ENCODE results near the gene PRAC1. TPM values are rescaled to one million over a fixed set of nuclear protein-coding genes. Genes with fewer than 3 reads are reported as not detected.
A peak's percentile ranks its signal among the peaks of the same experiment; 100 is the strongest.

The PRAC1 gene
- total and polyA plus RNA-seq, 2 donors (not counting 1 experiment from before 2014, with no cell fraction given), result not detected

DNA sequence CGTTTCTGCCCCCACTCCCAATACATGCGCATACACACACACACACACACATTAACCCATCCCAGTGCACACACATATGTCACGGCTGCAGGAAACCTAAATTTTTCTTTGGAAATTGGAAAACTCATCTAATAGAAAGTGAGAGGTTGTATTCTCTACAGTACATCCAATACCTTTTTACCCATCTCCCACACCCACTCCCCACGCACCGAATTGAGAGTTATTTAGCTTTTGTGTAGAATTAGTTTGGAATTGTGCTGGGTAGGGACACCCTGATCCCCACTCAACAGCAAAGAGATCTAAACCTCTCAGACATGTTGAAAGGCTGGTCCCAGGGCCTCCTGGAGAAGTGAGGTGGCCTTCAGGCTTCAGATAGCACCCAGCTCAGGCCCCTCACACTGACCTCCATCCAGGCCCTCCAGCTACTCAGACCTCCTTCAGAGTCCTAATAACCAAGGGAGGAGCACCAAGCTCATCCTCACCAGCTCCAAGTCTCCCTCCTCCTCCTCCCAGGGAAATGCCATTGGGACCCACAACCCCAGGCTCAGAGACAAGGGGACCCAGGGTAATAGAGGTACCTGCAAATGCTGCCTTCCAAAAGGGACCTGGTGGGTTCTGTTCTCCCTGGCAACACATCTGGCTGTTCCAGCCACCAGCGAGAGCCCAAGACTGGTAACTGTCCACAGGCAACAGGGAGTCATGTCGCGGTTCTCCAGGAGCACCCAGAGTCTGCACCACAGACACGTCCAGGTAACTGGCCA lies 5.3 kb upstream of the PRAC1 start:
- Histone ChIP-seq H3K27ac (ENCODE audit: insufficient read depth, low read length) (no peak overlapping the region), H3K4me1 (ENCODE audit: control insufficient read depth, extremely low read depth, insufficient read depth, low read length) (peaks cover 4% of the 10 kb centered on the region), H3K9me3 (ENCODE audit: control insufficient read depth, insufficient read depth, low read depth, low read length) (no peaks in the 10 kb centered on the region), H4K20me1 (ENCODE audit: control insufficient read depth, extremely low read depth, insufficient read depth, low read length) (no peaks in the 10 kb centered on the region), H3K4me3 (replicated peaks in 1 of 4; ENCODE audit: control extremely low read depth in 1 of 4, insufficient read depth in 1 of 4, low read depth in 3 of 4, low read length in 4 of 4) (no peak overlapping the region), H3K9ac (ENCODE audit: insufficient read depth, low read length) (no peak overlapping the region), H3K4me2 (ENCODE audit: extremely low read depth, insufficient read depth, low read length) (no peak overlapping the region), H3K79me2 (ENCODE audit: control insufficient read depth, insufficient read depth, low read length) (no peaks in the 10 kb centered on the region), H2AFZ (ENCODE audit: low read length) (no peak overlapping the region), H3K36me3 (ENCODE audit: control insufficient read depth, insufficient read depth, low read length) (no peaks in the 10 kb centered on the region), H3K27me3 (ENCODE audit: control insufficient read depth, insufficient read depth, low read length) (peaks cover 89% of the 10 kb centered on the region)
- no peak for DNase-seq (ENCODE audit: low read depth in 2 of 2)
- TF ChIP-seq, protein P1, sequence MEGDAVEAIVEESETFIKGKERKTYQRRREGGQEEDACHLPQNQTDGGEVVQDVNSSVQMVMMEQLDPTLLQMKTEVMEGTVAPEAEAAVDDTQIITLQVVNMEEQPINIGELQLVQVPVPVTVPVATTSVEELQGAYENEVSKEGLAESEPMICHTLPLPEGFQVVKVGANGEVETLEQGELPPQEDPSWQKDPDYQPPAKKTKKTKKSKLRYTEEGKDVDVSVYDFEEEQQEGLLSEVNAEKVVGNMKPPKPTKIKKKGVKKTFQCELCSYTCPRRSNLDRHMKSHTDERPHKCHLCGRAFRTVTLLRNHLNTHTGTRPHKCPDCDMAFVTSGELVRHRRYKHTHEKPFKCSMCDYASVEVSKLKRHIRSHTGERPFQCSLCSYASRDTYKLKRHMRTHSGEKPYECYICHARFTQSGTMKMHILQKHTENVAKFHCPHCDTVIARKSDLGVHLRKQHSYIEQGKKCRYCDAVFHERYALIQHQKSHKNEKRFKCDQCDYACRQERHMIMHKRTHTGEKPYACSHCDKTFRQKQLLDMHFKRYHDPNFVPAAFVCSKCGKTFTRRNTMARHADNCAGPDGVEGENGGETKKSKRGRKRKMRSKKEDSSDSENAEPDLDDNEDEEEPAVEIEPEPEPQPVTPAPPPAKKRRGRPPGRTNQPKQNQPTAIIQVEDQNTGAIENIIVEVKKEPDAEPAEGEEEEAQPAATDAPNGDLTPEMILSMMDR (conservative IDR thresholded peaks at IDR 0.05 in 1 of 2, IDR thresholded peaks at IDR 0.05 in 1 of 2; ENCODE audit: low read depth in 1 of 2, low read length in 2 of 2), result no peak
- peak; percentile 26 for TF ChIP-seq EZH2 (IDR thresholded peaks at IDR 0.05; ENCODE audit: low read length, missing control alignments)

DNA sequence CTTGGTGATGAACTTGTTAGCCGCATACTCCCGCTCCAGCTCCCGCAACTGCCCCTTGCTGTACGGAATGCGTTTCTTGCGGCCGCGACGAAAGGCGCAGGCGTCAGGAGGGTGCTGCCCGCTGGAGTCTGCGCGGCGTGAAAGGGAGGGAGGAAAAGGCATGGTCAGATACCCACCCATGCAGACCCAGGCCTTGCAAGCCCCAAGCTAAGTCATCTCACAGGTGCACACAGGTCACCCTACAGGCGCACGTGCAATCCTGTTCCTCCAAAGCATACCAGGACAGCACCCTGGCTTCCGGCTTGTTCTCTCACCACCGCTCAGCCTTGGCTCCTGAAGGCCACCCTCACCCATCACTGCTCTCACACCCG lies 4.6 kb upstream of the PRAC1 start:
- Histone ChIP-seq H3K4me2 (ENCODE audit: extremely low read depth, insufficient read depth, low read length) (no peak overlapping the region), H3K27me3 (ENCODE audit: control insufficient read depth, insufficient read depth, low read length) (peaks cover 92% of the 10 kb centered on the region), H3K9me3 (ENCODE audit: control insufficient read depth, insufficient read depth, low read depth, low read length) (no peaks in the 10 kb centered on the region), H3K79me2 (ENCODE audit: control insufficient read depth, insufficient read depth, low read length) (no peaks in the 10 kb centered on the region), H3K27ac (ENCODE audit: insufficient read depth, low read length) (no peak overlapping the region), H3K4me1 (ENCODE audit: control insufficient read depth, extremely low read depth, insufficient read depth, low read length) (peaks cover 4% of the 10 kb centered on the region), H3K4me3 (replicated peaks in 1 of 4; ENCODE audit: control extremely low read depth in 1 of 4, insufficient read depth in 1 of 4, low read depth in 3 of 4, low read length in 4 of 4) (no peak overlapping the region), H3K36me3 (ENCODE audit: control insufficient read depth, insufficient read depth, low read length) (no peaks in the 10 kb centered on the region), H4K20me1 (ENCODE audit: control insufficient read depth, extremely low read depth, insufficient read depth, low read length) (no peaks in the 10 kb centered on the region), H2AFZ (ENCODE audit: low read length) (no peak overlapping the region), H3K9ac (ENCODE audit: insufficient read depth, low read length) (no peak overlapping the region)
- no peak for DNase-seq (ENCODE audit: low read depth in 2 of 2)
- TF ChIP-seq EZH2 (IDR thresholded peaks at IDR 0.05; ENCODE audit: low read length, missing control alignments), result peak; percentile 90
- TF ChIP-seq, protein P1 (conservative IDR thresholded peaks at IDR 0.05 in 1 of 2, IDR thresholded peaks at IDR 0.05 in 1 of 2; ENCODE audit: low read depth in 1 of 2, low read length in 2 of 2), result no peak

DNA sequence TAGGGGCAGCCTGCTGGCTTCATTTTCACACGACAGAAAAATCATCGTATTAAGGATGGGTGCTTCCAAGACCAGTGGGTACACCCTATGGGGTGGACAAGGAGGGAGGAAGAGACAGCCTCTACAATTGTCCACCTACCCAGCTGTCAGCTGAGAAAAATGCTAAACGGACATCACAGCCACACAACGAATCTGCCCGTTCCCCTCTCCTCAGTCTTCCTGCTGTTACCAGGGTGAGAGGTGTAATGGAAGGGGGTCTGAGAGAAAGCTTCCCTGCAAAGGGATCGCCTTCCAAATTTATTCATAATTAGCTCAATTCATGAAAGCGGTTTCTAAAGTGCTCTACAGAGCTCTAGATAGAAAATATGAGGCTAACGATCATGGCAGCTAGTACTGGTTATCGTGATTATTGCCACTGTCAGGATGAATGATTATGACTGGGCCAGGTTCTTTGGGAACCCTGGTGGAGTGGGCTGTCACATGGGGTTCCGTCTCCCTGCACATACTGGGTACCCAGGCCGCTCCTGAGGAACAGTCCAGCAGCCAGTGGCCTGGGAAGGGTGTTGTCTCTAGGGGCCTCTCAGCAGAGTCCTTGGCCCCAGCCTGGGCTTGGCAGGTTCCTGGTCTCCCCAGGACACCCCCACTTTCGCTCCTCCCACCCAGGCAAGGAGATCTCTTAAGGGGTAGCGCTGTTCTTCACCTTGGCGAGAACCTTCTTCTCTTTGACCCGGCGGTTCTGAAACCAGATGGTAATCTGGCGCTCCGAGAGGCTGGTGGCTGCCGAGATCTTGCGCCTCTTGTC lies 4.0 kb upstream of the PRAC1 start:
- DNase-seq (ENCODE audit: low read depth in 2 of 2), result no peak
- H3K27me3 ChIP-seq (ENCODE audit: control insufficient read depth, insufficient read depth, low read length), result peaks cover 92% of the 10 kb centered on the region
- no peak overlapping the region for H3K4me3 ChIP-seq (replicated peaks in 1 of 4; ENCODE audit: control extremely low read depth in 1 of 4, insufficient read depth in 1 of 4, low read depth in 3 of 4, low read length in 4 of 4)
- H3K79me2 ChIP-seq (ENCODE audit: control insufficient read depth, insufficient read depth, low read length), result no peaks in the 10 kb centered on the region
- TF ChIP-seq, protein P1 (conservative IDR thresholded peaks at IDR 0.05 in 1 of 2, IDR thresholded peaks at IDR 0.05 in 1 of 2; ENCODE audit: low read depth in 1 of 2, low read length in 2 of 2), result no peak
- TF ChIP-seq EZH2 (IDR thresholded peaks at IDR 0.05; ENCODE audit: low read length, missing control alignments), result no peak
- H3K27ac ChIP-seq (ENCODE audit: insufficient read depth, low read length), result no peak overlapping the region
- H3K9ac ChIP-seq (ENCODE audit: insufficient read depth, low read length), result no peak overlapping the region
- no peak overlapping the region for H2AFZ ChIP-seq (ENCODE audit: low read length)
- no peaks in the 10 kb centered on the region for H3K9me3 ChIP-seq (ENCODE audit: control insufficient read depth, insufficient read depth, low read depth, low read length)
- peaks cover 4% of the 10 kb centered on the region for H3K4me1 ChIP-seq (ENCODE audit: control insufficient read depth, extremely low read depth, insufficient read depth, low read length)
- H3K4me2 ChIP-seq (ENCODE audit: extremely low read depth, insufficient read depth, low read length), result no peak overlapping the region
- H3K36me3 ChIP-seq (ENCODE audit: control insufficient read depth, insufficient read depth, low read length), result no peaks in the 10 kb centered on the region
- no peaks in the 10 kb centered on the region for H4K20me1 ChIP-seq (ENCODE audit: control insufficient read depth, extremely low read depth, insufficient read depth, low read length)

All from fibroblast of lung (primary cell).